ENCODE data around the gene MRPS25.

The MRPS25 gene

GRCh38 chr3:15081960-15082664, 17.0 kb upstream of the MRPS25 start:
- DNase-seq (ENCODE audit: low read depth): no peak

GRCh38 chr3:15079091-15079490, 14.0 kb upstream of the MRPS25 start:
- DNase-seq (ENCODE audit: low read depth): no peak

- DNase-seq (ENCODE audit: low read depth): no peak
These were observed 9.4 kb upstream of the MRPS25 start for GRCh38 chr3:15074500-15074899.

GRCh38 chr3:15071699-15072098, 6.6 kb upstream of the MRPS25 start:
- DNase-seq (ENCODE audit: low read depth): no peak

DNA sequence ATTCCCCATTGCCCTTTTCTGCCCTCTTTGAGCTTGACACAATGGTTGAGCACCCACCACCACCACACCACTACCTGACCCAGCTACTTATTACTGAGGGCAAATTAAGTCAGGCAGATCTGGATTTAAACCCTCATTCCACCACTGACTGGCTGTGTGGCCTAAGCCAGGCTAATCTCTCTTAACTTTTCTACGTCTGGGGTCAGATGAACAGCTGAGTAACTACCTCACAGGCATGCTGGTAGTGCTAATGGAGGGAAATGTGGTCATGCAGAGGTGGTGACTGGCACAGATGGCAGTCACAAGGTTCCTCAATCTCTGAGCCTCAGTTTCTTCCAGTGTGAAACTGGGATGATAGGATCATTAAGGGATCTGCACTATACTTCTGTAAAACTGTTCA, 4.3 kb upstream of the MRPS25 start:
- DNase-seq (ENCODE audit: low read depth): no peak

GRCh38 chr3:15066467-15066866, 1.4 kb upstream of the MRPS25 start:
- no peak for DNase-seq (ENCODE audit: low read depth)

- DNase-seq (ENCODE audit: low read depth): no peak
These were observed 464 bp upstream of the MRPS25 start for GRCh38 chr3:15065550-15066007.

GRCh38 chr3:15064299-15064834, 748 bp downstream of the MRPS25 start:
- DNase-seq (ENCODE audit: low read depth): no peak

GRCh38 chr3:15063656-15064286, 1.3 kb downstream of the MRPS25 start:
- no peak for DNase-seq (ENCODE audit: low read depth)

DNA sequence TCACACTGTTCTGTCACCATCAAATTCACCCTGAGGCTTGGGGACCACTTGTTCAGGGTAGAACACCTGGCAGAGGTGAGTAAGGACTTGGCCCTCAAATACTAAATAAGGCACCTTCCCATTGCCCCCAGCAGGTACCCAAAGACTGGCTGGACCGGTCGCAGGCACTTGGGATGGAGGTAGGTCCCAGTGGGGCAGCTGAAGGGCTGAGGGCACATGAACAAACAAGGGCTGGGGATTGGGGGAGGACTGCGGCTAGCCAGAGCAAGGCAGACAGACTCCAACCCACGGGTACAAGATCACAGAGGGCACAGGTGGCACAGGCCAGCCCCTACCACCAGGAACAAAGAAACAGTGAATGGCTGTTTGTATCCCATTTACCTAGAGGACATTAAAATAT, 1.9 kb downstream of the MRPS25 start:
- DNase-seq (ENCODE audit: low read depth): no peak

- no peak for DNase-seq (ENCODE audit: low read depth)
These were observed 5.1 kb downstream of the MRPS25 start for GRCh38 chr3:15060029-15060428.

DNA sequence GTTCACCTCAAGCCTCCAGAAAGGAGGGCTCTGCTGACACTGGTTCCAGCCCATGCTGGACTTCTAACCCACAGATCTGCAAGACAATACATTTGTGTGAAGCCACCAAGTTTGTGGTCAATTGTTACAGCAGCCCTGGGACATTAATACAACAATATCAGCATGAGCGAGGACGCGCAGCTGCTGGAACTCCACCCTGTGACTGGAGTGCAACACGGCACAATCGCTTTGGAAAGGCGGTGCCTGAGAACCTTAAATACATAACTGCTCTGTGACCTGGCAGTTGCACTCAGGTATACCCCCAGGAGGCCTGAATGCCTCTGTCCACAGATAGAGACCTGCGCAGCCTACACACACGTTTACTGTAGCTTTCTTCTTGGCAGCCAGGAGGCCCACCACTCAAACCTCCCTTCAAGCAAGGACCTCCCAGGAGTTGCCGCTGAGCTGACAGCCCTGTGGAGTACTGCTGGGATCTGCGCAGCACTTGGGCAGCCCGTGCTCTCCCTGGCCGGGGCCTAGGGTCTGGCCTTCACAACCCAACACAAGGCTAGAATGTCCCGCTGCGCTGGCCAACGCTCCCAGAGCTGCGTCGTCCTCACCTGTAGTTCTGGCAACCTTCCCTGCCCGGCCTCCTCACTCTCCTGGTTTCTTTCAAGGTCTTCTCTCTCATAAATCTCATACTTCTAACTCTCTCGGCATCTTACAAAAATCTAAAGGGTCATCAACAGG, 8.3 kb downstream of the MRPS25 start:
- DNase-seq (ENCODE audit: low read depth): no peak

DNA sequence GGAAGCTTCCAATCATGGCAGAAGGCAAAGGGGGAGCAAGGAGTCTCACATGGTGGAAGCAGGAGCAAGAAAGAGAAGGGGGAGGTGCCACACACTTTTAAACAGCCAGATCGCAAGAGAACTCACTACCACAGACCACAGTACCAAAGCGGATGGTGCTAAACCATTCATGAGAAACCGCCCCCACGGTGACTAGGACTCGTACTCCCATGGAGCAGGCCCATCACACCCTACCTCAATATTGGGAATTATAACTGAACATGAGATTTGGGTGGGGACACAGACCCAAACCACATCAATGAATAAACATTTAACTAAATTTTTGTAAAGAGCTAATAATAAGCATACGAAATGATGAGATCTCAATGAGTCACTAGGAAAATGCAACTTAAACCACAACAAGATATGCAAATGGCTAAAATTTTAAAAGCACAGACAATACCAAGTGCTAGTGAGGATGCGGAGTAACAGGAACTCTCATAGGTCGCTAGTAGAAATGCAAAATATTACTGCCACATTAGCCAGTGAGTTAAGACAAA, 10.0 kb downstream of the MRPS25 start:
- no peak for DNase-seq (ENCODE audit: low read depth)

DNA sequence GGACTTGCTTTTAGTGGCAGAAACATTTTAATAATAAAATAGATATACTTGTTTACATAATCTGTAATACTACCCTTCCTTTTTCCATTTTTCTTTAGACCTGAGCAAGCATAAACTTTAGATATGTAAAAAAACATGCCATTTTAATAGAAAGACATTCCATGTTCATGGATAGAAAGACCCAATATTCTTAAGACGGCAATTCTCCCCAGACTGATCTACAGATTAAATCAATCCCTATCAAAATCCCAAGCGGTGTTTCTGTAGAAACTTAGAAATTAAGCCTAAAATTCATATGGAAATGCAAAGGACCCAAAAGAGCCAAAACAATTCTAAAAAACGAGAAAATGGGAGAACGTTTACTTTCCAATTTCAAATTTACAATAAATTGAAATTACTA, 11.6 kb downstream of the MRPS25 start:
- DNase-seq (ENCODE audit: low read depth): no peak

DNA sequence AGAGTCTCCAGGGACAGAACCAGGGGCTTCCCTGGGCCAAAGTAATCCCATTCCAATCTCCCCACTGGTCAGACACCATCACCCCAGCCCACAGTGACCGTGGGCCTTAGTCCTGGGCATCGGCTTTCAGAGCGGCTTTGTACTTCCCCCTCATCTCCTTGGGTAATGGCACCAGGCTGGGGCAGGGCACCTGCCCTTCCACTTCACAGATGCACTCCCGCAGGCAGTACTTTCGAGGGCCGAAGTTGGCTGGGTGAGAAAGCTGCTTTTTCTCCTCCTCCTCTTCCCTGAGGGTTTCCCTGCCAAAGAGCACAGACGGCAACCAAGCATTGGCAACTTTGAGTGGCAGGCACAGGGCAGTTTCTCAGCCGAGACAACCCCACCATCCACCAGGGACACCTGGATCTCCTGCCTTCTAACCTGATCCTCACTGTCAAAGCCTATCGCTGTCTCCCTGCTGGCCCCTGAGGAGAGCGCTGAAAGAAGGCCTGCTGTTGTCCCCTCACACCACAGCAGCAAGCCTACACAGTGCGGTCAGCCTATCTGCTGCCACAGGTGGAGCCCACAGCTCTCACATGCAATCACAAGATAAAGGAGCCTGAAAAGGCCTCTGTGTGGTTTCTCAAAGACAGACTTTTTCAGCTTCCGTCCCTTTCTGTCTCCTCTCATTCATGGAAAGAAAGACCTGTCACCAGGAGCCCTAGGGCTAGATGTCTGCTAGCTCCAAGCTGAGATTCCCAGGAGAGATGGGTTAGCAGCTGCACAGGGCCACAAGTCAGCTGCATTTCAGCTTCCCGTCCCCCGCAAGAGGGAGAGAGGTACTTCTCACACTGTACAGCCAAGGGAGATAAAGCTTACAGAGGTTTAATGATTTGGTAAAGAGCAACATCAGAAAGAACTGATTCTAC, 12.5 kb downstream of the MRPS25 start:
- DNase-seq (ENCODE audit: low read depth): no peak

GRCh38 chr3:15051531-15051930, 13.6 kb downstream of the MRPS25 start:
- no peak for DNase-seq (ENCODE audit: low read depth)

GRCh38 chr3:15050405-15051092, 14.6 kb downstream of the MRPS25 start:
- DNase-seq (ENCODE audit: low read depth): no peak

DNA sequence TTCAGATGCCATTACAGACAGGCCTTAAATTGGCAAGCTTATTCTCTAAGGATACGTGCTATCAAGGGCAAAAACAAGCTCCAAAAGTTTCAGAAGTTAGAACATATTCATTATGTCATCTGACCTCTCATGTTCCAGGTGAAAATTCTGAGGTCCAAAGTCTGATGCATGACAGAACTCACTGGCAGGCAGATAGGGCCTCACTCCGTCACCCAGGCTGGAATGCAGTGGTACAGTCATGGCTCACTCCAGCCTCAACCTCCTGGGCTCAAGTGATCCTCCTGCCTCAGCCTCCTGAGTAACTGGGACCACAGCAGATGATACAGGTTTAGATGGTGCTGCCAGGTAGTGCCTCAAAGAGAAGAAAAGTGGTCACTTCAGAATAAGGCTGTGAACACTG, 15.5 kb downstream of the MRPS25 start:
- no peak for DNase-seq (ENCODE audit: low read depth)

- no peak for DNase-seq (ENCODE audit: low read depth)
These were observed 19.4 kb downstream of the MRPS25 start for GRCh38 chr3:15045667-15046066.

GRCh38 chr3:15044326-15044725, 20.8 kb downstream of the MRPS25 start:
- DNase-seq (ENCODE audit: low read depth): no peak

All from stimulated activated CD8-positive, alpha-beta memory T cell treated with anti-CD3 and anti-CD28 coated beads, Interleukin-15, amount 100 ng/mL, for 24 hours (primary cell).